ENCODE measurements around the gene CTBP2. TPM values are rescaled to one million over a fixed set of nuclear protein-coding genes. Genes with fewer than 3 reads are reported as not detected.

The CTBP2 gene
- total RNA-seq, 3 donors from 2014 or later (not counting 1 experiment from before 2014, with no cell fraction given): 120 to 179 (median 124) TPM

GRCh38 chr10:125081931-125082330 lies 78.4 kb downstream of the CTBP2 start:
- ATAC-seq (no peak), DNase-seq (no peak)
- 87% methylated on average over 10 of the region's 10 CpGs for WGBS (ENCODE audit: insufficient coverage)
- Mint-ChIP-seq H3K4me3 (no peak overlapping the region), H3K9me3 (no peaks in the 10 kb centered on the region), H3K27me3 (ENCODE audit: low read depth in 2 of 2) (no peaks in the 10 kb centered on the region), H3K27ac (peak overlapping the region; percentile 80 to 83), H3K4me1 (peaks cover 73 to 79% of the 10 kb centered on the region in 2 donors), H3K36me3 (peaks cover 2% of the 10 kb centered on the region)
- Histone ChIP-seq H3K9me3 (ENCODE audit: control insufficient read depth, insufficient read depth, low read length) (no peaks in the 10 kb centered on the region), H3K27ac (ENCODE audit: low read length) (no peak overlapping the region), H3K4me1 (ENCODE audit: control insufficient read depth, insufficient read depth, low read length) (peaks cover 9% of the 10 kb centered on the region), H3K36me3 (ENCODE audit: control insufficient read depth, insufficient read depth, low read length) (peaks cover 15% of the 10 kb centered on the region), H3K27me3 (ENCODE audit: control insufficient read depth, insufficient read depth, low read length) (no peaks in the 10 kb centered on the region), H3K4me3 (ENCODE audit: low read length) (no peak overlapping the region)
- intact Hi-C loops (cut with micrococcal nuclease): no loop called here
- TF ChIP-seq, protein P1, sequence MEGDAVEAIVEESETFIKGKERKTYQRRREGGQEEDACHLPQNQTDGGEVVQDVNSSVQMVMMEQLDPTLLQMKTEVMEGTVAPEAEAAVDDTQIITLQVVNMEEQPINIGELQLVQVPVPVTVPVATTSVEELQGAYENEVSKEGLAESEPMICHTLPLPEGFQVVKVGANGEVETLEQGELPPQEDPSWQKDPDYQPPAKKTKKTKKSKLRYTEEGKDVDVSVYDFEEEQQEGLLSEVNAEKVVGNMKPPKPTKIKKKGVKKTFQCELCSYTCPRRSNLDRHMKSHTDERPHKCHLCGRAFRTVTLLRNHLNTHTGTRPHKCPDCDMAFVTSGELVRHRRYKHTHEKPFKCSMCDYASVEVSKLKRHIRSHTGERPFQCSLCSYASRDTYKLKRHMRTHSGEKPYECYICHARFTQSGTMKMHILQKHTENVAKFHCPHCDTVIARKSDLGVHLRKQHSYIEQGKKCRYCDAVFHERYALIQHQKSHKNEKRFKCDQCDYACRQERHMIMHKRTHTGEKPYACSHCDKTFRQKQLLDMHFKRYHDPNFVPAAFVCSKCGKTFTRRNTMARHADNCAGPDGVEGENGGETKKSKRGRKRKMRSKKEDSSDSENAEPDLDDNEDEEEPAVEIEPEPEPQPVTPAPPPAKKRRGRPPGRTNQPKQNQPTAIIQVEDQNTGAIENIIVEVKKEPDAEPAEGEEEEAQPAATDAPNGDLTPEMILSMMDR (IDR thresholded peaks at IDR 0.05): no peak

GRCh38 chr10:125080984-125081383 lies 79.4 kb downstream of the CTBP2 start:
- peaks cover 81 to 88% of the 10 kb centered on the region in 2 donors for H3K4me1 Mint-ChIP-seq
- WGBS (ENCODE audit: insufficient coverage): 94% methylated on average over 6 of the region's 7 CpGs

DNA sequence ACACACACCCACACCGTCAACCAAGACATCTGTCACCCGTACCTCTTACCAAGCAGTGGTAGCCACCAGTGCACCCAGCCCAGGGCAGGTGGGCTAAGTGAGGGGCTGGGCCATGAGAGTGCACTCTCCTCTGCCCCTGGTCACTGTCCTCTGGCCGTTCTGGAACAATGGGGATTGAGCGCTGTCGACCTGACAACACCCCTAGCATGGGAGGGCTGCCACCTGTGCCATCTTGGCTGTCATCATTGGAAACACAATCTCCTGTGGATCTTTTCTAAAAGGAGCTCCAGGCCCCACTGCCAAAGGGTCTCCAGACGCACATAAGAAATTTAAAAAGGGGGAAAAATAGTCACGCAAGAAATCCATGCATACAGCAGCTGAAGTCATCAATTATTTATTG lies 80.1 kb downstream of the CTBP2 start:
- TF ChIP-seq, protein P1 (IDR thresholded peaks at IDR 0.05): no peak
- DNase-seq: no peak
- Mint-ChIP-seq H3K27ac (peak overlapping the region; percentile 80 to 83), H3K27me3 (ENCODE audit: low read depth in 2 of 2) (no peaks in the 10 kb centered on the region), H3K36me3 (peaks cover 5% of the 10 kb centered on the region), H3K9me3 (no peaks in the 10 kb centered on the region), H3K4me3 (no peak overlapping the region), H3K4me1 (peaks cover 82 to 88% of the 10 kb centered on the region in 2 donors)
- ATAC-seq: no peak
- intact Hi-C loops (cut with micrococcal nuclease): no loop called here
- peaks cover 9% of the 10 kb centered on the region for H3K4me1 ChIP-seq (ENCODE audit: control insufficient read depth, insufficient read depth, low read length)
- 90% methylated on average over 6 of the region's 7 CpGs for WGBS (ENCODE audit: insufficient coverage)
- H3K27ac ChIP-seq (ENCODE audit: low read length): no peak overlapping the region
- no peaks in the 10 kb centered on the region for H3K9me3 ChIP-seq (ENCODE audit: control insufficient read depth, insufficient read depth, low read length)
- H3K27me3 ChIP-seq (ENCODE audit: control insufficient read depth, insufficient read depth, low read length): no peaks in the 10 kb centered on the region
- H3K4me3 ChIP-seq (ENCODE audit: low read length): no peak overlapping the region
- H3K36me3 ChIP-seq (ENCODE audit: control insufficient read depth, insufficient read depth, low read length): peaks cover 9% of the 10 kb centered on the region

More at GRCh38 chr10:125080984-125081383, 79.4 kb downstream of the CTBP2 start:
- DNase-seq (no peak), ATAC-seq (no peak)
- Mint-ChIP-seq H3K27ac (peak overlapping the region; percentile 80 to 83), H3K9me3 (no peaks in the 10 kb centered on the region), H3K4me3 (no peak overlapping the region), H3K27me3 (ENCODE audit: low read depth in 2 of 2) (no peaks in the 10 kb centered on the region), H3K36me3 (peaks cover 5% of the 10 kb centered on the region)
- H3K4me1 ChIP-seq (ENCODE audit: control insufficient read depth, insufficient read depth, low read length): peaks cover 9% of the 10 kb centered on the region
- H3K27me3 ChIP-seq (ENCODE audit: control insufficient read depth, insufficient read depth, low read length): no peaks in the 10 kb centered on the region
- H3K27ac ChIP-seq (ENCODE audit: low read length): no peak overlapping the region
- intact Hi-C loops (cut with micrococcal nuclease): no loop called here
- H3K4me3 ChIP-seq (ENCODE audit: low read length): no peak overlapping the region
- H3K9me3 ChIP-seq (ENCODE audit: control insufficient read depth, insufficient read depth, low read length): no peaks in the 10 kb centered on the region
- H3K36me3 ChIP-seq (ENCODE audit: control insufficient read depth, insufficient read depth, low read length): peaks cover 11% of the 10 kb centered on the region
- TF ChIP-seq, protein P1 (IDR thresholded peaks at IDR 0.05): no peak

DNA sequence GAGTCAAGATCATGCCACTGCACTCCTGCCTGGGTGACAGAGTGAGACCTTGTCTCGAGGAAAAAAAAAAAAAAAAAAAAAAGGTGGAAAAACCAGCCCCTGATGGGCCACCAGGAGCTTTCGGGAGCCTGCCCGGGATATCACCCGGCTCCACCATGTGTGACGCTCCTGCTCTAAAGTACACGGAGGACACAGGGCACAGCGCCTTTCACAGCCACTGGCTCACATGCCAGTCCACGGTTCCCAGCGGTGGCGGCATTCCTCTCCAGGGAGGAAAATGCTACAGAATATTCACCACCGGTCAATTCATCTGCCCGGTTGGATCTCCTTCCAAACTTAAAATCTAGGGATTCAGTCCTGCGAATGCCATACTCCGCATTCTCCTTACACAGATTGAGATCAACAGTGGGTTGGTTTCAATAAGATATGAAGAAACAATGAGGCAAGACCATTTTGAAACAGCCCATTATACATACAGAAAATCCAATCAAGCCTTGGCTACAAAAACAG lies 81.2 kb downstream of the CTBP2 start:
- Histone ChIP-seq H3K36me3 (ENCODE audit: control insufficient read depth, insufficient read depth, low read length) (peaks cover under 1% of the 10 kb centered on the region), H3K27me3 (ENCODE audit: control insufficient read depth, insufficient read depth, low read length) (no peaks in the 10 kb centered on the region), H3K4me1 (ENCODE audit: control insufficient read depth, insufficient read depth, low read length) (peaks cover 9% of the 10 kb centered on the region), H3K4me3 (ENCODE audit: low read length) (no peak overlapping the region), H3K9me3 (ENCODE audit: control insufficient read depth, insufficient read depth, low read length) (no peaks in the 10 kb centered on the region), H3K27ac (ENCODE audit: low read length) (no peak overlapping the region)
- TF ChIP-seq, protein P1 (IDR thresholded peaks at IDR 0.05): no peak
- no peaks in the 10 kb centered on the region for H3K27me3 Mint-ChIP-seq (ENCODE audit: low read depth in 2 of 2)
- ATAC-seq: no peak
- peak overlapping the region; percentile 81 to 83 for H3K27ac Mint-ChIP-seq
- H3K36me3 Mint-ChIP-seq: peaks cover 5% of the 10 kb centered on the region
- no peaks in the 10 kb centered on the region for H3K9me3 Mint-ChIP-seq
- intact Hi-C loops (cut with micrococcal nuclease): no loop called here
- no peak overlapping the region for H3K4me3 Mint-ChIP-seq
- DNase-seq: no peak
- H3K4me1 Mint-ChIP-seq: peaks cover 85 to 90% of the 10 kb centered on the region in 2 donors
- WGBS (ENCODE audit: insufficient coverage): 98% methylated on average over 14 of the region's 14 CpGs

All from natural killer cell (primary cell).